Colonic mucosa (tissue), 4 donors: ENCODE measurements around the gene SYNC. TPM values are rescaled to one million over a fixed set of nuclear protein-coding genes. Genes with fewer than 3 reads are reported as not detected.

ENCODE experiments used
- DNase-seq: peaks from one replicate; pipeline ENCODE4 v3.0.0-alpha.2; 2020
- H3K27ac ChIP-seq: fragments of 200-600 bp; one replicate; pipeline ENCODE4 v1.8.0; 2021
- H3K27me3 ChIP-seq: fragments of 200-600 bp; one replicate; pipeline ENCODE4 v1.8.0; 2021
- H3K36me3 ChIP-seq: fragments of 200-600 bp; one replicate; pipeline ENCODE4 v1.8.0; 2021
- H3K4me1 ChIP-seq: fragments of 200-600 bp; one replicate; pipeline ENCODE4 v1.8.0; 2021; ENCODE audit warnings: mild to moderate bottlenecking
- H3K4me3 ChIP-seq: fragments of 200-600 bp; one replicate; pipeline ENCODE4 v1.8.0; 2021
- H3K9ac ChIP-seq, 2 donors: one replicate each; pipeline ENCODE4 v1.7.0; 2013; ENCODE audit warnings: control low read depth in 2 of 2, low read depth in 2 of 2, low read length in 2 of 2
- H3K9me3 ChIP-seq: fragments of 200-600 bp; one replicate; pipeline ENCODE4 v1.8.0; 2021
- CTCF ChIP-seq: fragments of 200-600 bp; IDR thresholded peaks from one replicate; pipeline ENCODE4 v1.8.0; 2022; ENCODE audit warnings: antibody characterized with exemption, mild to moderate bottlenecking
- intact Hi-C: fragments of 100-400 bp; cut with DNase I; formaldehyde crosslinking; loops from one replicate; pipeline ENCODE4 v1.14.1; 2022
- total RNA-seq, 2 donors: library from RNA; stranded (reverse); fragmentation: NEBNext Ultra II Directional in 1 of 2; extraction: Animal tissue kit (Norgen Biotek cat#: 25700) in 1 of 2; gene quantifications; one replicate each; pipeline ENCODE4 v1.2.1, GENCODE V29; 2021
- donor health status: healthy.
- donor health status: DM: no; HTN: no; CAD: no.
- donor health status: DM: no; HTN: no; CAD: no.

SYNC gene
- total RNA-seq, 2 donors from 2014 or later, result 6.6 to 10.6 TPM

GRCh38 chr1:32696041-32696440, 6.5 kb downstream of the SYNC start:
- intact Hi-C loops, result no loop called here
- DNase-seq, result no peak
- Histone ChIP-seq H3K4me3 (no peak overlapping the region), H3K4me1 (no peaks in the 10 kb centered on the region), H3K9me3 (no peaks in the 10 kb centered on the region), H3K36me3 (no peaks in the 10 kb centered on the region), H3K27me3 (no peaks in the 10 kb centered on the region), H3K9ac (no peak overlapping the region), H3K27ac (no peak overlapping the region)
- TF ChIP-seq CTCF, result no peak

- H3K36me3 ChIP-seq, result no peaks in the 10 kb centered on the region
- no peak overlapping the region for H3K9ac ChIP-seq
- no peak overlapping the region for H3K4me3 ChIP-seq
- H3K27me3 ChIP-seq, result no peaks in the 10 kb centered on the region
- H3K9me3 ChIP-seq, result no peaks in the 10 kb centered on the region
- no peaks in the 10 kb centered on the region for H3K4me1 ChIP-seq
- intact Hi-C loops, result no loop called here
- no peak for TF ChIP-seq CTCF
- H3K27ac ChIP-seq, result no peak overlapping the region
- peak; percentile 50 for DNase-seq
These were observed 7.3 kb downstream of the SYNC start for GRCh38 chr1:32695098-32695904.

GRCh38 chr1:32693455-32694174, 9.0 kb downstream of the SYNC start:
- H3K4me3 ChIP-seq, result no peak overlapping the region
- H3K27ac ChIP-seq, result no peak overlapping the region
- no peak overlapping the region for H3K9ac ChIP-seq
- no peaks in the 10 kb centered on the region for H3K36me3 ChIP-seq
- H3K4me1 ChIP-seq, result no peaks in the 10 kb centered on the region
- H3K27me3 ChIP-seq, result no peaks in the 10 kb centered on the region
- intact Hi-C loops, result no loop called here
- H3K9me3 ChIP-seq, result no peaks in the 10 kb centered on the region
- TF ChIP-seq CTCF, result no peak
- no peak for DNase-seq

- no peak overlapping the region for H3K9ac ChIP-seq
- no peak for DNase-seq
- no peak overlapping the region for H3K4me3 ChIP-seq
- no peak for TF ChIP-seq CTCF
- intact Hi-C loops, result no loop called here
- H3K4me1 ChIP-seq, result peaks cover 5% of the 10 kb centered on the region
- H3K9me3 ChIP-seq, result no peaks in the 10 kb centered on the region
- no peaks in the 10 kb centered on the region for H3K36me3 ChIP-seq
- no peaks in the 10 kb centered on the region for H3K27me3 ChIP-seq
- no peak overlapping the region for H3K27ac ChIP-seq
These were observed 16.2 kb downstream of the SYNC start for GRCh38 chr1:32686387-32686786.

GRCh38 chr1:32685498-32685897, 17.1 kb downstream of the SYNC start:
- Histone ChIP-seq H3K27ac (no peak overlapping the region), H3K36me3 (no peaks in the 10 kb centered on the region), H3K9ac (no peak overlapping the region), H3K27me3 (no peaks in the 10 kb centered on the region), H3K4me3 (no peak overlapping the region), H3K9me3 (no peaks in the 10 kb centered on the region), H3K4me1 (peaks cover 7% of the 10 kb centered on the region)
- no peak for TF ChIP-seq CTCF
- intact Hi-C loops, result no loop called here
- DNase-seq, result no peak
